WTC11 (cell line): ENCODE data around the gene RBP7. TPM values are rescaled to one million over a fixed set of nuclear protein-coding genes. Genes with fewer than 3 reads are reported as not detected.

Source experiments
- ATAC-seq: fragments of 200-7000 bp; cut with Tn5 transposase; 2 replicates; pipeline ENCODE4 v1.10.0; 2021; ENCODE audit warnings: mild to moderate bottlenecking, moderate library complexity
- CTCF ChIA-PET: fragments of 300-600 bp; sonication (Branson Sonifier 250); formaldehyde crosslinking; loops from one replicate; lab custom pipeline; 2021; ENCODE audit warnings: antibody characterized with exemption; lab: Charles Lee
- POLR2A ChIA-PET: fragments of 350-600 bp; sonication (Branson Sonifier 250); formaldehyde crosslinking; loops from one replicate; lab custom pipeline; 2021; ENCODE audit warnings: antibody characterized with exemption; lab: Charles Lee
- DNase-seq: peaks from one replicate; pipeline ENCODE4 v3.0.0; 2021; ENCODE audit warnings: low spot score
- H3K27ac Mint-ChIP-seq: 2 replicates; pipeline ENCODE4 v1.8.0; 2021; ENCODE audit warnings: mixed read lengths
- H3K27me3 Mint-ChIP-seq: 2 replicates; pipeline ENCODE4 v1.8.0; 2021; ENCODE audit warnings: low read depth, mild to moderate bottlenecking, moderate library complexity, mixed read lengths
- H3K36me3 Mint-ChIP-seq: 2 replicates; pipeline ENCODE4 v1.8.0; 2021; ENCODE audit warnings: mixed read lengths
- H3K4me1 Mint-ChIP-seq: 2 replicates; pipeline ENCODE4 v1.8.0; 2022; ENCODE audit warnings: mixed read lengths
- H3K4me3 Mint-ChIP-seq: 2 replicates; pipeline ENCODE4 v1.8.0; 2021; ENCODE audit warnings: mild to moderate bottlenecking, moderate library complexity, mixed read lengths
- H3K9me3 Mint-ChIP-seq: 2 replicates; pipeline ENCODE4 v1.8.0; 2021; ENCODE audit warnings: mixed read lengths
- AFF4 ChIP-seq: sonication (generic); formaldehyde crosslinking; IDR thresholded peaks from 2 replicates; pipeline ENCODE4 v1.8.1; 2023; ENCODE audit warnings: mild to moderate bottlenecking, missing genetic modification reagents, borderline replicate concordance
- CDX4 ChIP-seq: fragments of 250-450 bp; sonication (Bioruptor Pico); IDR thresholded peaks from 2 replicates; pipeline ENCODE4 v1.9.0; 2021; ENCODE audit warnings: moderate library complexity, mild to moderate bottlenecking, inconsistent platforms, borderline replicate concordance
- CREB1 ChIP-seq: sonication (generic); formaldehyde crosslinking; IDR thresholded peaks from 2 replicates; pipeline ENCODE4 v1.8.0; 2023; ENCODE audit warnings: mild to moderate bottlenecking, missing genetic modification reagents
- CREM ChIP-seq: sonication (generic); formaldehyde crosslinking; IDR thresholded peaks from 2 replicates; pipeline ENCODE4 v1.8.1; 2022; ENCODE audit warnings: mild to moderate bottlenecking, missing genetic modification reagents, moderate library complexity
- EMX1 ChIP-seq: fragments of 250-450 bp; sonication (Bioruptor Pico); IDR thresholded peaks from 2 replicates; pipeline ENCODE4 v1.8.0; 2021; ENCODE audit warnings: mild to moderate bottlenecking
- ERG ChIP-seq: fragments of 250-450 bp; sonication (Bioruptor Pico); IDR thresholded peaks from 2 replicates; pipeline ENCODE4 v1.8.0; 2021; ENCODE audit warnings: mild to moderate bottlenecking
- ETV6 ChIP-seq: sonication (generic); formaldehyde crosslinking; IDR thresholded peaks from 2 replicates; pipeline ENCODE4 v1.8.1; 2022; ENCODE audit warnings: mild to moderate bottlenecking, missing genetic modification reagents
- FOXK1 ChIP-seq: sonication (generic); formaldehyde crosslinking; IDR thresholded peaks from 2 replicates; pipeline ENCODE4 v1.8.0; 2022; ENCODE audit warnings: mild to moderate bottlenecking, moderate library complexity, missing genetic modification reagents
- FOXP1 ChIP-seq: sonication (generic); formaldehyde crosslinking; IDR thresholded peaks from 2 replicates; pipeline ENCODE4 v1.8.0; 2022; ENCODE audit warnings: missing genetic modification reagents, mild to moderate bottlenecking, moderate library complexity, borderline replicate concordance
- FOXP4 ChIP-seq: sonication (generic); formaldehyde crosslinking; IDR thresholded peaks from 2 replicates; pipeline ENCODE4 v1.8.0; 2022; ENCODE audit warnings: mild to moderate bottlenecking, missing genetic modification reagents
- MAX ChIP-seq: sonication (generic); formaldehyde crosslinking; IDR thresholded peaks from 2 replicates; pipeline ENCODE4 v1.8.0; 2022; ENCODE audit warnings: mild to moderate bottlenecking, missing genetic modification reagents
- MXD4 ChIP-seq: fragments of 250-450 bp; sonication (Bioruptor Pico); IDR thresholded peaks from 2 replicates; pipeline ENCODE4 v1.8.0; 2021; ENCODE audit warnings: mild to moderate bottlenecking, moderate library complexity, borderline replicate concordance
- OVOL2 ChIP-seq: fragments of 250-450 bp; sonication (Bioruptor Pico); IDR thresholded peaks from 2 replicates; pipeline ENCODE4 v1.9.0; 2021; ENCODE audit warnings: mild to moderate bottlenecking, borderline replicate concordance
- PRDM15 ChIP-seq: sonication (generic); formaldehyde crosslinking; IDR thresholded peaks from 2 replicates; pipeline ENCODE4 v1.8.0; 2022; ENCODE audit warnings: missing genetic modification reagents
- RELA ChIP-seq: sonication (generic); formaldehyde crosslinking; IDR thresholded peaks from 2 replicates; pipeline ENCODE4 v1.8.1; 2022; ENCODE audit warnings: missing genetic modification reagents, mild to moderate bottlenecking, borderline replicate concordance
- RORB ChIP-seq: fragments of 250-450 bp; sonication (Bioruptor Pico); IDR thresholded peaks from 2 replicates; pipeline ENCODE4 v1.9.0; 2021; ENCODE audit warnings: mild to moderate bottlenecking
- TEAD4 ChIP-seq: sonication (generic); formaldehyde crosslinking; IDR thresholded peaks from 2 replicates; pipeline ENCODE4 v1.8.0; 2022; ENCODE audit warnings: mild to moderate bottlenecking, missing genetic modification reagents
- USF2 ChIP-seq: sonication (generic); formaldehyde crosslinking; IDR thresholded peaks from 2 replicates; pipeline ENCODE4 v1.8.1; 2023; ENCODE audit warnings: mild to moderate bottlenecking, missing genetic modification reagents, moderate library complexity
- ZNF219 ChIP-seq: sonication (generic); formaldehyde crosslinking; IDR thresholded peaks from 2 replicates; pipeline ENCODE4 v1.8.0; 2023; ENCODE audit warnings: missing genetic modification reagents, mild to moderate bottlenecking, borderline replicate concordance
- total RNA-seq: library from RNA; stranded (reverse); gene quantifications from 3 replicates; pipeline ENCODE4 v1.2.3, GENCODE V29; 2021

The RBP7 gene
- total RNA-seq, 1 experiment from 2014 or later = 3.2 TPM

- TF ChIP-seq AFF4 (CRISPR knock-in tag) = no peak
- no peak for TF ChIP-seq FOXP1 (CRISPR knock-in tag)
- TF ChIP-seq ERG (CRISPR knock-in tag) = no peak
- no peak for TF ChIP-seq FOXP4 (CRISPR knock-in tag)
- no peak for TF ChIP-seq EMX1
- no peak for TF ChIP-seq MAX
- no peak for TF ChIP-seq CREB1 (CRISPR knock-in tag)
- TF ChIP-seq CREM (CRISPR knock-in tag) = no peak
Observed at GRCh38 chr1:9960011-9960410, 37.0 kb upstream of the RBP7 start (continued).

GRCh38 chr1:9960706-9961562 lies 36.1 kb upstream of the RBP7 start:
- H3K27ac Mint-ChIP-seq = peak overlapping the region; percentile 80
- no peaks in the 10 kb centered on the region for H3K9me3 Mint-ChIP-seq
- POLR2A ChIA-PET = interaction anchor here (0.6 to 1.0 kb wide), 2 partner anchors 10 to 959 kb away, joined by 3 to 4 read pairs; no protein-coding TSS in a partner anchor
- ATAC-seq = peak; percentile 99
- CTCF ChIA-PET = interaction anchor here (0.7 to 1.7 kb wide), 6 partner anchors 8 to 192 kb away, joined by 3 to 18 read pairs (median 3); no protein-coding TSS in a partner anchor
- peak; percentile 52; the same call in 1 of the 2 replicates for TF ChIP-seq CREM (CRISPR knock-in tag)
- TF ChIP-seq RELA (CRISPR knock-in tag) = no peak
- peak; percentile 66 for DNase-seq
- peaks cover 10% of the 10 kb centered on the region for H3K4me1 Mint-ChIP-seq
- H3K4me3 Mint-ChIP-seq = no peak overlapping the region
- no peaks in the 10 kb centered on the region for H3K27me3 Mint-ChIP-seq
- H3K36me3 Mint-ChIP-seq = no peaks in the 10 kb centered on the region

GRCh38 chr1:9984253-9984652 lies 12.8 kb upstream of the RBP7 start:
- DNase-seq (no peak), ATAC-seq (no peak)
- ChIA-PET CTCF (no interaction called here), POLR2A (no interaction called here)
- H3K27ac Mint-ChIP-seq = no peak overlapping the region
- no peak overlapping the region for H3K4me3 Mint-ChIP-seq
- no peaks in the 10 kb centered on the region for H3K9me3 Mint-ChIP-seq
- no peaks in the 10 kb centered on the region for H3K27me3 Mint-ChIP-seq
- H3K36me3 Mint-ChIP-seq = no peaks in the 10 kb centered on the region
- H3K4me1 Mint-ChIP-seq = no peaks in the 10 kb centered on the region
- TF ChIP-seq RORB (CRISPR knock-in tag) = no peak
- TF ChIP-seq FOXP1 (CRISPR knock-in tag) = no peak
- TF ChIP-seq FOXK1 (CRISPR knock-in tag) = no peak
- TF ChIP-seq ZNF219 = no peak
- TF ChIP-seq CDX4 = no peak
- no peak for TF ChIP-seq MXD4 (CRISPR knock-in tag)
- no peak for TF ChIP-seq TEAD4
- TF ChIP-seq OVOL2 = no peak
- no peak for TF ChIP-seq CREB1 (CRISPR knock-in tag)
- no peak for TF ChIP-seq ETV6 (CRISPR knock-in tag)
- no peak for TF ChIP-seq PRDM15 (CRISPR knock-in tag)
- TF ChIP-seq USF2 (CRISPR knock-in tag) = no peak
